D721Med (cell line): ENCODE results near the gene CCDC32.
A peak's percentile ranks its signal among the peaks of the same experiment; 100 is the strongest.
"Not testable (repeated sequence)": the region's sequence is repeated elsewhere in the genome, so short reads cannot be mapped to it uniquely, and the experiment has no call there.

ENCODE experiments used
- DNase-seq: peaks from one replicate; pipeline ENCODE4 v3.0.0; 2011; ENCODE audit warnings: low spot score; ENCODE audit not compliant: insufficient read length
- FAIRE-seq: peaks from 2 replicates; lab custom pipeline; 2011; peaks lifted over from hg19 to GRCh38; lab: Jason Lieb, UNC
- TF ChIP-seq, protein P1 (sequence below): IDR thresholded peaks from 2 replicates; pipeline ENCODE4 v1.5.1; 2012; ENCODE audit warnings: mild to moderate bottlenecking, control low read depth; ENCODE audit not compliant: insufficient read depth; ENCODE audit errors: missing control alignments

CCDC32 gene

GRCh38 chr15:40584191-40584590, 19.3 kb upstream of the CCDC32 start:
- DNase-seq (no peak), FAIRE-seq (no peak)
- TF ChIP-seq, protein P1, sequence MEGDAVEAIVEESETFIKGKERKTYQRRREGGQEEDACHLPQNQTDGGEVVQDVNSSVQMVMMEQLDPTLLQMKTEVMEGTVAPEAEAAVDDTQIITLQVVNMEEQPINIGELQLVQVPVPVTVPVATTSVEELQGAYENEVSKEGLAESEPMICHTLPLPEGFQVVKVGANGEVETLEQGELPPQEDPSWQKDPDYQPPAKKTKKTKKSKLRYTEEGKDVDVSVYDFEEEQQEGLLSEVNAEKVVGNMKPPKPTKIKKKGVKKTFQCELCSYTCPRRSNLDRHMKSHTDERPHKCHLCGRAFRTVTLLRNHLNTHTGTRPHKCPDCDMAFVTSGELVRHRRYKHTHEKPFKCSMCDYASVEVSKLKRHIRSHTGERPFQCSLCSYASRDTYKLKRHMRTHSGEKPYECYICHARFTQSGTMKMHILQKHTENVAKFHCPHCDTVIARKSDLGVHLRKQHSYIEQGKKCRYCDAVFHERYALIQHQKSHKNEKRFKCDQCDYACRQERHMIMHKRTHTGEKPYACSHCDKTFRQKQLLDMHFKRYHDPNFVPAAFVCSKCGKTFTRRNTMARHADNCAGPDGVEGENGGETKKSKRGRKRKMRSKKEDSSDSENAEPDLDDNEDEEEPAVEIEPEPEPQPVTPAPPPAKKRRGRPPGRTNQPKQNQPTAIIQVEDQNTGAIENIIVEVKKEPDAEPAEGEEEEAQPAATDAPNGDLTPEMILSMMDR, result no peak

- no peak for DNase-seq
- FAIRE-seq, result no peak
- TF ChIP-seq, protein P1, result no peak
Observed at GRCh38 chr15:40582726-40583246, 17.9 kb upstream of the CCDC32 start.

DNA sequence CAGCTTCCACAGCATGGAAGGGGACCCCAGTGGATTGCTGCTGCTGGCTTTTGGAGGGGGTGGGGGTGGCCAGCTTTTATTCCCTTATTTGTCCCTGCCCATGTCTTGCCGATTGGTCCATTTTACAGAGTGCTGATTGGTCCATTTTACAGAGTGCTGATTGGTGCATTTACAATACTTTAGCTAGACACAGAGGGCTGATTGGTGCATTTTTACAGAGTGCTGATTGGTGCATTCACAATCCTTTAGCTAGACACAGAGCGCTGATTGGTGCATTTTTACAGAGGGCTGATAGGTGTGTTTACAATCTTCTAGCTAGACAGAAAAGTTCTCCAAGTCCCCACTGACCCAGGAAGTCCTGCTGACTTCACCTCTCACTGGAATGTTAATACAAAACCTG, 17.0 kb upstream of the CCDC32 start:
- DNase-seq, FAIRE-seq: not testable (repeated sequence)

- DNase-seq (no peak), FAIRE-seq (no peak)
- TF ChIP-seq, protein P1, result no peak
Observed at GRCh38 chr15:40578892-40579291, 14.1 kb upstream of the CCDC32 start.

- FAIRE-seq, DNase-seq: not testable (repeated sequence)
Observed at GRCh38 chr15:40576914-40577313, 12.1 kb upstream of the CCDC32 start.

- FAIRE-seq (no peak), DNase-seq (no peak)
- TF ChIP-seq, protein P1, result no peak
Observed at GRCh38 chr15:40575113-40575512, 10.3 kb upstream of the CCDC32 start.

DNA sequence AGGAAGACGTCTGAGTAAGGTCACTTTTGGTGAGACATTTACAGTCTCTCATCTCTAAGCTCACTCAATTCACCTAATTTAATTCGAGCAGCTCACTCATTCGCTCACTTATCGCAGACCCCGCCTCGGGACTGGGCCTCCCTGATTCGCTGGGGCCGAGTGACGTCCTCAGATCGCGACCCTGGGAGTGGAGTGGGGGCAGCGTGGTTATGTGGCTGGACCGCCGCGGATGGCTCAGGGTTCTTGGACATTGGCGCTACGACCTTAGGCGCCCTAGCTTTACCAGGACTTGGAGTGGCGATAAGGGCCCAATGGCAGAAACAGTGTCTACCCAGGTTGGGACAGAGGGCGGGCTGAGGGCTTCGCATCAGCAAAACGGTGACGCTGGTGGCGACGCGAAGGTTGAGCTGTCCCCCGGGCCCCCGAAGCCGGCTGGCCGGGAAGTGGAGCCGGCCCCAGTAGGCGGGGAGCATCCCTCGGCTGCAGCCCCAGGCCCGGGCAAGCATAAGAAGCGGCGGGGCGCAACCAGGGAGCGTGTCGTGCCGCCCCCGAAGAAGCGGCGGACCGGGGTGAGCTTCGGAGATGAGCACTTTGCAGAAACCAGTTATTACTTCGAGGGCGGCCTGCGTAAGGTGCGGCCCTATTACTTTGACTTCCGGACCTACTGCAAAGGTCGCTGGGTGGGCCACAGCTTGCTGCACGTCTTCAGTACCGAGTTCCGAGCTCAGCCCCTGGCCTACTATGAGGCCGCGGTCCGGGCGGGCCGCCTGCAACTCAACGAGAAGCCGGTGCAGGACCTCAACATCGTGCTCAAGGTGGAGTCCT, 4.5 kb upstream of the CCDC32 start, which contains the start of gene RPUSD2:
Gene RPUSD2 (plus strand): TSS at position 171 of the 825 bp plus-strand sequence. CDS start 39 bp downstream, at position 210.
- no peak for FAIRE-seq
- DNase-seq, result peak; percentile 92
- TF ChIP-seq, protein P1, result no peak

GRCh38 chr15:40567111-40567510, 2.3 kb upstream of the CCDC32 start:
- TF ChIP-seq, protein P1, result peak; percentile 23
- FAIRE-seq, result no peak
- DNase-seq, result no peak
